HFF-Myc (cell line): ENCODE data around the gene ECSCR.
"Not testable (repeated sequence)": the region's sequence is repeated elsewhere in the genome, so short reads cannot be mapped to it uniquely, and the experiment has no call there.

Source experiments
- DNase-seq: peaks from one replicate; pipeline ENCODE4 v3.0.0-alpha.2; 2011; ENCODE audit warnings: low read depth; ENCODE audit errors: extremely low read depth
- H3K4me3 ChIP-seq: replicated peaks from 2 replicates; pipeline ENCODE4 v1.5.1; 2011; ENCODE audit warnings: low read depth, mild to moderate bottlenecking, control low read depth, low read length
- CTCF ChIP-seq: IDR thresholded peaks from 2 replicates; pipeline ENCODE4 v1.5.1; 2012; ENCODE audit warnings: mild to moderate bottlenecking, low read depth, low read length, control low read depth; ENCODE audit errors: missing control alignments

The ECSCR gene, protein sequence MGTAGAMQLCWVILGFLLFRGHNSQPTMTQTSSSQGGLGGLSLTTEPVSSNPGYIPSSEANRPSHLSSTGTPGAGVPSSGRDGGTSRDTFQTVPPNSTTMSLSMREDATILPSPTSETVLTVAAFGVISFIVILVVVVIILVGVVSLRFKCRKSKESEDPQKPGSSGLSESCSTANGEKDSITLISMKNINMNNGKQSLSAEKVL

GRCh38 chr5:139462586-139463276, at the start of gene ECSCR:
ECSCR (minus strand) TSS chr5:139462743; CDS start chr5:139462670, 73 bp downstream.
- no peak within 1 kb of the TSS for H3K4me3 ChIP-seq
- TF ChIP-seq CTCF = no peak
- no peak for DNase-seq

GRCh38 chr5:139504722-139505121, 42.2 kb upstream of the ECSCR start:
- DNase-seq, H3K4me3 ChIP-seq: not testable (repeated sequence)

DNA sequence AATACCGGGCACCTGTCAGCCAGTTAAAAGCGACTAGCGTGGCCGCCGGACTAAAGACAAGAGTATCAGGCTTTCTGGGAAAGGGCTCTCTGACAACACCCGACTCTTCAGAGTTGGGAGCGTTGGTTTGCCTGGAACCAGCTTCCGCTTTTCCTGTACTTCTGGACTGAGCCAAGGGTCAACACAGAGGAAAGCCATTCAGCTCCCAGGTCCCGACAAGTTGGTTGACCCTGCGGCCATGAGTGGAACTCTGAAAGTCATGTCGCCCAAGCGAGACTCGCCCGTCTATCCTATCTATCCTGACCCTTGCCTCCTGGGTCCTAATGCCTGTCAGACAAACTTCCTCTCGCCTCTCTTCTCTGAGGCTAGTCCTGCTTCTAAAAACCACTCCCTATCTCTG, 41.3 kb upstream of the ECSCR start:
- not testable (repeated sequence) for DNase-seq, H3K4me3 ChIP-seq

GRCh38 chr5:139503036-139503817, 40.7 kb upstream of the ECSCR start:
- H3K4me3 ChIP-seq, DNase-seq: not testable (repeated sequence)

GRCh38 chr5:139501381-139501780, 38.8 kb upstream of the ECSCR start:
- no peak overlapping the region for H3K4me3 ChIP-seq
- DNase-seq = no peak
- TF ChIP-seq CTCF = no peak

- H3K4me3 ChIP-seq = no peak overlapping the region
- no peak for DNase-seq
- no peak for TF ChIP-seq CTCF
These were observed 33.3 kb upstream of the ECSCR start for GRCh38 chr5:139495638-139496435.

GRCh38 chr5:139494832-139495231, 32.3 kb upstream of the ECSCR start:
- no peak for DNase-seq
- no peak for TF ChIP-seq CTCF
- H3K4me3 ChIP-seq = no peak overlapping the region

DNA sequence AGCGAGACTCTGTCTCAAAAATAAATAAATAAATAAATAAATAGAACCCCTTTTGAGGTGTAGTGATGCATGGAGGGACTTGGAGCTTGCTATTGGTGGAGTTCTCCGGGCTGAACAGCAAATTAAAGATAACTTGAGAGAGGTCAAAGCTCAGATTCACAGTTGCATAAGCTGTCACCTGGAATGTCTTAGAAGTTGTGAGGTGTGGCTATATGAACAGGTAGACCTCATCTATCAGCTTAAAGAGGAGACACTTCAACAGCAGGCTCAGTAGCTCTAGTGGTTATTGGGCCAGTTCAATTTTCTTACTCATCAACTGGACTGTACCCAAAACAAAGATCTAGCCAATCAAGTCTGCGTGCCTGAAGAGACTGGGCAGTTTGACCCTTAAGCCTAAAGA, 31.7 kb upstream of the ECSCR start:
- TF ChIP-seq CTCF = no peak
- no peak for DNase-seq
- H3K4me3 ChIP-seq = no peak overlapping the region
